WTC11 (cell line): Measurements from ENCODE around the gene COL25A1. TPM values are rescaled to one million over a fixed set of nuclear protein-coding genes. Genes with fewer than 3 reads are reported as not detected.

ENCODE experiments used
- ATAC-seq: fragments of 200-7000 bp; cut with Tn5 transposase; 2 replicates; pipeline ENCODE4 v1.10.0; 2021; ENCODE audit warnings: mild to moderate bottlenecking, moderate library complexity
- CTCF ChIA-PET: fragments of 300-600 bp; sonication (Branson Sonifier 250); formaldehyde crosslinking; loops from one replicate; lab custom pipeline; 2021; ENCODE audit warnings: antibody characterized with exemption; lab: Charles Lee
- POLR2A ChIA-PET: fragments of 350-600 bp; sonication (Branson Sonifier 250); formaldehyde crosslinking; loops from one replicate; lab custom pipeline; 2021; ENCODE audit warnings: antibody characterized with exemption; lab: Charles Lee
- DNase-seq: peaks from one replicate; pipeline ENCODE4 v3.0.0; 2021; ENCODE audit warnings: low spot score
- H3K27ac Mint-ChIP-seq: 2 replicates; pipeline ENCODE4 v1.8.0; 2021; ENCODE audit warnings: mixed read lengths
- H3K27me3 Mint-ChIP-seq: 2 replicates; pipeline ENCODE4 v1.8.0; 2021; ENCODE audit warnings: low read depth, mild to moderate bottlenecking, moderate library complexity, mixed read lengths
- H3K36me3 Mint-ChIP-seq: 2 replicates; pipeline ENCODE4 v1.8.0; 2021; ENCODE audit warnings: mixed read lengths
- H3K4me1 Mint-ChIP-seq: 2 replicates; pipeline ENCODE4 v1.8.0; 2022; ENCODE audit warnings: mixed read lengths
- H3K4me3 Mint-ChIP-seq: 2 replicates; pipeline ENCODE4 v1.8.0; 2021; ENCODE audit warnings: mild to moderate bottlenecking, moderate library complexity, mixed read lengths
- H3K9me3 Mint-ChIP-seq: 2 replicates; pipeline ENCODE4 v1.8.0; 2021; ENCODE audit warnings: mixed read lengths
- ELF4 ChIP-seq: sonication (generic); formaldehyde crosslinking; IDR thresholded peaks from 2 replicates; pipeline ENCODE4 v1.8.1; 2022; ENCODE audit warnings: low read depth, mild to moderate bottlenecking, moderate library complexity, missing genetic modification reagents
- GTF2I ChIP-seq: fragments of 250-450 bp; sonication (Bioruptor Pico); conservative IDR thresholded peaks from 2 replicates; pipeline ENCODE4 v1.4.0; 2021; ENCODE audit warnings: mild to moderate bottlenecking
- HMGA2 ChIP-seq: fragments of 250-450 bp; sonication (Bioruptor Pico); IDR thresholded peaks from 2 replicates; pipeline ENCODE4 v1.4.0; 2021; ENCODE audit warnings: mild to moderate bottlenecking, moderate library complexity
- JAZF1 ChIP-seq: fragments of 250-450 bp; sonication (Bioruptor Pico); IDR thresholded peaks from 2 replicates; pipeline ENCODE4 v1.9.0; 2021; ENCODE audit warnings: moderate library complexity, mild to moderate bottlenecking, inconsistent platforms
- MXD4 ChIP-seq: fragments of 250-450 bp; sonication (Bioruptor Pico); IDR thresholded peaks from 2 replicates; pipeline ENCODE4 v1.8.0; 2021; ENCODE audit warnings: mild to moderate bottlenecking, moderate library complexity, borderline replicate concordance
- NFYB ChIP-seq: sonication (generic); formaldehyde crosslinking; conservative IDR thresholded peaks from 2 replicates; pipeline ENCODE4 v1.8.0; 2022; ENCODE audit warnings: low read depth, missing genetic modification reagents
- SMAD3 ChIP-seq: sonication (generic); formaldehyde crosslinking; IDR thresholded peaks from 2 replicates; pipeline ENCODE4 v1.8.0; 2022; ENCODE audit warnings: missing genetic modification reagents, mild to moderate bottlenecking, borderline replicate concordance
- SP1 ChIP-seq: sonication (generic); formaldehyde crosslinking; conservative IDR thresholded peaks from 2 replicates; pipeline ENCODE4 v1.8.1; 2022; ENCODE audit warnings: missing genetic modification reagents
- ZBTB21 ChIP-seq: sonication (generic); formaldehyde crosslinking; IDR thresholded peaks from 2 replicates; pipeline ENCODE4 v1.8.1; 2023; ENCODE audit warnings: mild to moderate bottlenecking, missing genetic modification reagents, borderline replicate concordance
- ZNF121 ChIP-seq: sonication (generic); formaldehyde crosslinking; IDR thresholded peaks from 2 replicates; pipeline ENCODE4 v1.8.0; 2023; ENCODE audit warnings: missing genetic modification reagents
- ZNF138 ChIP-seq: sonication (generic); formaldehyde crosslinking; conservative IDR thresholded peaks from 2 replicates; pipeline ENCODE4 v1.8.1; 2022; ENCODE audit warnings: mild to moderate bottlenecking, moderate library complexity, missing genetic modification reagents
- total RNA-seq: library from RNA; stranded (reverse); gene quantifications from 3 replicates; pipeline ENCODE4 v1.2.3, GENCODE V29; 2021
- TF ChIP-seq, protein P1 (sequence below): fragments of 250-450 bp; sonication (Bioruptor Pico); IDR thresholded peaks from 2 replicates; pipeline ENCODE4 v1.9.0; 2021; ENCODE audit warnings: mild to moderate bottlenecking
- TF ChIP-seq, protein P2 (sequence below): sonication (generic); formaldehyde crosslinking; IDR thresholded peaks from 2 replicates; pipeline ENCODE4 v1.8.1; 2022; ENCODE audit warnings: mild to moderate bottlenecking, moderate library complexity, missing genetic modification reagents
- TF ChIP-seq, protein P3 (sequence below): sonication (generic); formaldehyde crosslinking; conservative IDR thresholded peaks from 2 replicates; pipeline ENCODE4 v1.8.1; 2022; ENCODE audit warnings: mild to moderate bottlenecking, missing genetic modification reagents
- TF ChIP-seq, protein P4 (sequence below): fragments of 250-450 bp; sonication (Bioruptor Pico); IDR thresholded peaks from 2 replicates; pipeline ENCODE4 v1.9.0; 2021; ENCODE audit warnings: moderate library complexity, mild to moderate bottlenecking, inconsistent platforms, borderline replicate concordance
- TF ChIP-seq, protein P5 (sequence below): fragments of 250-450 bp; sonication (Bioruptor Pico); IDR thresholded peaks from 2 replicates; pipeline ENCODE4 v1.9.0; 2021; ENCODE audit warnings: mild to moderate bottlenecking, borderline replicate concordance
- TF ChIP-seq, protein P6 (sequence below): sonication (generic); formaldehyde crosslinking; IDR thresholded peaks from 2 replicates; pipeline ENCODE4 v1.8.0; 2023; ENCODE audit warnings: mild to moderate bottlenecking, missing genetic modification reagents
- TF ChIP-seq, protein P7 (sequence below): sonication (generic); formaldehyde crosslinking; IDR thresholded peaks from 2 replicates; pipeline ENCODE4 v1.8.1; 2022; ENCODE audit warnings: low read depth, missing genetic modification reagents, borderline replicate concordance
- TF ChIP-seq, protein P8 (sequence below): sonication (generic); formaldehyde crosslinking; IDR thresholded peaks from 2 replicates; pipeline ENCODE4 v1.8.0; 2022; ENCODE audit warnings: mild to moderate bottlenecking, missing genetic modification reagents

COL25A1 gene
- total RNA-seq, 1 experiment from 2014 or later = 6.6 TPM

DNA sequence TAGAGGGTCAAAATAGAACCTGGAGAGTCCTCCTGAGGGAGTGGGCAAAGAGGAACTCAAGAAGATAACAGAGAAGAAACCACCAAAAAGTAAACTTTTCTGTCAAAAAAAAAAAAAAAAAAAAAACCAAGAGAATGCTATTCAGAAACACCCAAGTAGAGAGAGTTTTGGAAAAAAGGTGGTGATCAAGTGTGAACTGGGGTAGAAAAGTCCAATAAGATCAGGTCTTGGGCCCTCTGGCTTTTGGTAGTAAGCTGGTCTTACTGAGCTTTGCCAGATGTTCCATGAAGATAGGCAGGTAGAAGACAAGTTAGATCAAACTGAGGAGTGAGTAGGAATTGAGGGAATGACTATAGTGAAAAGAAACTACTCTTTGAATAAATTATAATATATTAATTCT, 167.5 kb downstream of the COL25A1 start (continued):
- TF ChIP-seq, protein P1, sequence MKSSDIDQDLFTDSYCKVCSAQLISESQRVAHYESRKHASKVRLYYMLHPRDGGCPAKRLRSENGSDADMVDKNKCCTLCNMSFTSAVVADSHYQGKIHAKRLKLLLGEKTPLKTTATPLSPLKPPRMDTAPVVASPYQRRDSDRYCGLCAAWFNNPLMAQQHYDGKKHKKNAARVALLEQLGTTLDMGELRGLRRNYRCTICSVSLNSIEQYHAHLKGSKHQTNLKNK = no peak

DNA sequence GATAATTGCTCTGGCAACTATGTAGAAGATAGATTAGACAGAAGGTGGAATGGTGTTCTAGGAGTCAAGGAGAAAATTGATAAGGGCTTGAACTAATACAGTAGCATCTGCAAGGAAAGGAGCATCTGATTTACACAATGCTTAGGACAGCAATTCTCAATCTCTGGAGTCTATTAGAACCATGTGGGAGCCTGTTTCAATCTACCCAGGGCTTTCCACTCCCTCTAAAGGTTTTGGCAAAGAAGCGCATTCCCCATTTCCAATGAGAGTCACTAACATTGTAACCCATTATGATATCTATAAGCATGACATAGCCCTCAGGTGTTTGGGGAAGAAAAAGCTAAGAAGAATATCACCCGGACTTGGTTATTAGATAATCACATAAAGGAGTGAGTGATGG, 168.2 kb downstream of the COL25A1 start:
- no peak overlapping the region for H3K27ac Mint-ChIP-seq
- CTCF ChIA-PET = no interaction called here

DNA sequence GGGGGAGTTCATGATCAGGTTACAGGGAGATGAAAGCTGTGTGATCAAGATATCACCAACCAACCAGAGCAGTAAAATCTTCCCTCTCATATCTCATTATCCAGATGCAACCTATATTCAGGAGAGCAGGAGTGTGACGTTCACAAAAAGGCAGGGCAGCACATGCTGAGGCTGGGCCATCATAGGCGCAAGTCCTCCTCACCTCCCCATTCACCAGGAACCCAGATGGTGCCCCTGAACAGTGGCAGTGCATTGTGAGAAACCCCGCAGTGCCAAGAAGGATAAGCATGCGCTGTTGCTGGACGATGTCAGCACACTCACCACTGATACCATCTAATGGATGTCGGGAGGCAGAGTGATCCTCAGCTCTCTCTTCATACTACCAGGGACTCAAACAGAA, 170.9 kb downstream of the COL25A1 start:
- TF ChIP-seq, protein P2, sequence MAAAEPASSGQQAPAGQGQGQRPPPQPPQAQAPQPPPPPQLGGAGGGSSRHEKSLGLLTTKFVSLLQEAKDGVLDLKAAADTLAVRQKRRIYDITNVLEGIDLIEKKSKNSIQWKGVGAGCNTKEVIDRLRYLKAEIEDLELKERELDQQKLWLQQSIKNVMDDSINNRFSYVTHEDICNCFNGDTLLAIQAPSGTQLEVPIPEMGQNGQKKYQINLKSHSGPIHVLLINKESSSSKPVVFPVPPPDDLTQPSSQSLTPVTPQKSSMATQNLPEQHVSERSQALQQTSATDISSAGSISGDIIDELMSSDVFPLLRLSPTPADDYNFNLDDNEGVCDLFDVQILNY = no peak
- TF ChIP-seq ZNF138 (CRISPR knock-in tag) = no peak
- TF ChIP-seq, protein P3, sequence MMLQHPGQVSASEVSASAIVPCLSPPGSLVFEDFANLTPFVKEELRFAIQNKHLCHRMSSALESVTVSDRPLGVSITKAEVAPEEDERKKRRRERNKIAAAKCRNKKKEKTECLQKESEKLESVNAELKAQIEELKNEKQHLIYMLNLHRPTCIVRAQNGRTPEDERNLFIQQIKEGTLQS = no peak
- TF ChIP-seq, protein P4, sequence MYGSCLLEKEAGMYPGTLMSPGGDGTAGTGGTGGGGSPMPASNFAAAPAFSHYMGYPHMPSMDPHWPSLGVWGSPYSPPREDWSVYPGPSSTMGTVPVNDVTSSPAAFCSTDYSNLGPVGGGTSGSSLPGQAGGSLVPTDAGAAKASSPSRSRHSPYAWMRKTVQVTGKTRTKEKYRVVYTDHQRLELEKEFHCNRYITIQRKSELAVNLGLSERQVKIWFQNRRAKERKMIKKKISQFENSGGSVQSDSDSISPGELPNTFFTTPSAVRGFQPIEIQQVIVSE (CRISPR knock-in tag) = no peak
- no peak for TF ChIP-seq SMAD3 (CRISPR knock-in tag)
- no peak for TF ChIP-seq SP1 (CRISPR knock-in tag)
- TF ChIP-seq, all 79 proteins: peak for 0
- Mint-ChIP-seq H3K9me3 (no peaks in the 10 kb centered on the region), H3K27ac (no peak overlapping the region), H3K4me1 (peaks cover 8% of the 10 kb centered on the region), H3K4me3 (no peak overlapping the region), H3K36me3 (no peaks in the 10 kb centered on the region), H3K27me3 (no peaks in the 10 kb centered on the region)
- ATAC-seq (no peak), DNase-seq (no peak)
- ChIA-PET CTCF (no interaction called here), POLR2A (no interaction called here)

More for the DNA sequence above, 168.2 kb downstream of the COL25A1 start:
- no peaks in the 10 kb centered on the region for H3K36me3 Mint-ChIP-seq
- peaks cover 8% of the 10 kb centered on the region for H3K9me3 Mint-ChIP-seq
- no peak for TF ChIP-seq ZNF121
- no peak for TF ChIP-seq GTF2I (CRISPR knock-in tag)
- no peak for TF ChIP-seq MXD4 (CRISPR knock-in tag)
- TF ChIP-seq, protein P5, sequence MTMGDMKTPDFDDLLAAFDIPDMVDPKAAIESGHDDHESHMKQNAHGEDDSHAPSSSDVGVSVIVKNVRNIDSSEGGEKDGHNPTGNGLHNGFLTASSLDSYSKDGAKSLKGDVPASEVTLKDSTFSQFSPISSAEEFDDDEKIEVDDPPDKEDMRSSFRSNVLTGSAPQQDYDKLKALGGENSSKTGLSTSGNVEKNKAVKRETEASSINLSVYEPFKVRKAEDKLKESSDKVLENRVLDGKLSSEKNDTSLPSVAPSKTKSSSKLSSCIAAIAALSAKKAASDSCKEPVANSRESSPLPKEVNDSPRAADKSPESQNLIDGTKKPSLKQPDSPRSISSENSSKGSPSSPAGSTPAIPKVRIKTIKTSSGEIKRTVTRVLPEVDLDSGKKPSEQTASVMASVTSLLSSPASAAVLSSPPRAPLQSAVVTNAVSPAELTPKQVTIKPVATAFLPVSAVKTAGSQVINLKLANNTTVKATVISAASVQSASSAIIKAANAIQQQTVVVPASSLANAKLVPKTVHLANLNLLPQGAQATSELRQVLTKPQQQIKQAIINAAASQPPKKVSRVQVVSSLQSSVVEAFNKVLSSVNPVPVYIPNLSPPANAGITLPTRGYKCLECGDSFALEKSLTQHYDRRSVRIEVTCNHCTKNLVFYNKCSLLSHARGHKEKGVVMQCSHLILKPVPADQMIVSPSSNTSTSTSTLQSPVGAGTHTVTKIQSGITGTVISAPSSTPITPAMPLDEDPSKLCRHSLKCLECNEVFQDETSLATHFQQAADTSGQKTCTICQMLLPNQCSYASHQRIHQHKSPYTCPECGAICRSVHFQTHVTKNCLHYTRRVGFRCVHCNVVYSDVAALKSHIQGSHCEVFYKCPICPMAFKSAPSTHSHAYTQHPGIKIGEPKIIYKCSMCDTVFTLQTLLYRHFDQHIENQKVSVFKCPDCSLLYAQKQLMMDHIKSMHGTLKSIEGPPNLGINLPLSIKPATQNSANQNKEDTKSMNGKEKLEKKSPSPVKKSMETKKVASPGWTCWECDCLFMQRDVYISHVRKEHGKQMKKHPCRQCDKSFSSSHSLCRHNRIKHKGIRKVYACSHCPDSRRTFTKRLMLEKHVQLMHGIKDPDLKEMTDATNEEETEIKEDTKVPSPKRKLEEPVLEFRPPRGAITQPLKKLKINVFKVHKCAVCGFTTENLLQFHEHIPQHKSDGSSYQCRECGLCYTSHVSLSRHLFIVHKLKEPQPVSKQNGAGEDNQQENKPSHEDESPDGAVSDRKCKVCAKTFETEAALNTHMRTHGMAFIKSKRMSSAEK (CRISPR knock-in tag) = no peak
- TF ChIP-seq HMGA2 (CRISPR knock-in tag) = no peak
- TF ChIP-seq NFYB (CRISPR knock-in tag) = no peak
- no peak for TF ChIP-seq ELF4 (CRISPR knock-in tag)
- TF ChIP-seq ZBTB21 (CRISPR knock-in tag) = no peak
- H3K27me3 Mint-ChIP-seq = no peaks in the 10 kb centered on the region
- POLR2A ChIA-PET = no interaction called here
- H3K4me3 Mint-ChIP-seq = no peak overlapping the region
- DNase-seq (no peak), ATAC-seq (peak; percentile 41; the same call in 1 of the 2 replicates)
- H3K4me1 Mint-ChIP-seq = no peaks in the 10 kb centered on the region

DNA sequence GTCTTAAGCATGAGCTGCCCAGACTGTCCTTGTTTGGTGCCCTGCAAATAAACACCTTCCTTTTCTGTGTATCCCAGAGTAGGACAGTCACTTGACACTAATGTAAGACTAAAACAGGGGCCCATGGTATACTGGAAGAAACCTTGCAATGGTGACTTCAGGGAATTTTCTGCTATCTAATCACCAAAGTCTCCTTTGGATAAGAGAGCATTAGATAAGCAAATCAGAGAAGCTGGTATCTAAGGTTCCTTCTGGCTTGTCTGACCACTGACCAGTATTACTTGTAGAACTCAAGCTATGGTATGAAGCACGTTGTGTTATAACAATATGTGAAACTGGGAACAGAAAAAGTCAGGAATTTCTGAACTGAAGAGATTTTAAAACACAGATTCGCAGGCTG, 173.9 kb downstream of the COL25A1 start:
- no peak for ATAC-seq
- Mint-ChIP-seq H3K36me3 (no peaks in the 10 kb centered on the region), H3K27ac (peak overlapping the region; percentile 29; the same call in 1 of the 2 replicates), H3K9me3 (no peaks in the 10 kb centered on the region), H3K4me3 (no peak overlapping the region), H3K4me1 (peaks cover 19% of the 10 kb centered on the region), H3K27me3 (no peaks in the 10 kb centered on the region)
- ChIA-PET POLR2A (no interaction called here), CTCF (interaction anchor here (1.1 to 1.6 kb wide), 2 partner anchors 35 to 165 kb away, joined by 3 to 4 read pairs; no protein-coding TSS in a partner anchor)
- DNase-seq = no peak
- TF ChIP-seq, protein P6, sequence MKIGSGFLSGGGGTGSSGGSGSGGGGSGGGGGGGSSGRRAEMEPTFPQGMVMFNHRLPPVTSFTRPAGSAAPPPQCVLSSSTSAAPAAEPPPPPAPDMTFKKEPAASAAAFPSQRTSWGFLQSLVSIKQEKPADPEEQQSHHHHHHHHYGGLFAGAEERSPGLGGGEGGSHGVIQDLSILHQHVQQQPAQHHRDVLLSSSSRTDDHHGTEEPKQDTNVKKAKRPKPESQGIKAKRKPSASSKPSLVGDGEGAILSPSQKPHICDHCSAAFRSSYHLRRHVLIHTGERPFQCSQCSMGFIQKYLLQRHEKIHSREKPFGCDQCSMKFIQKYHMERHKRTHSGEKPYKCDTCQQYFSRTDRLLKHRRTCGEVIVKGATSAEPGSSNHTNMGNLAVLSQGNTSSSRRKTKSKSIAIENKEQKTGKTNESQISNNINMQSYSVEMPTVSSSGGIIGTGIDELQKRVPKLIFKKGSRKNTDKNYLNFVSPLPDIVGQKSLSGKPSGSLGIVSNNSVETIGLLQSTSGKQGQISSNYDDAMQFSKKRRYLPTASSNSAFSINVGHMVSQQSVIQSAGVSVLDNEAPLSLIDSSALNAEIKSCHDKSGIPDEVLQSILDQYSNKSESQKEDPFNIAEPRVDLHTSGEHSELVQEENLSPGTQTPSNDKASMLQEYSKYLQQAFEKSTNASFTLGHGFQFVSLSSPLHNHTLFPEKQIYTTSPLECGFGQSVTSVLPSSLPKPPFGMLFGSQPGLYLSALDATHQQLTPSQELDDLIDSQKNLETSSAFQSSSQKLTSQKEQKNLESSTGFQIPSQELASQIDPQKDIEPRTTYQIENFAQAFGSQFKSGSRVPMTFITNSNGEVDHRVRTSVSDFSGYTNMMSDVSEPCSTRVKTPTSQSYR (CRISPR knock-in tag) = no peak
- TF ChIP-seq, protein P7, sequence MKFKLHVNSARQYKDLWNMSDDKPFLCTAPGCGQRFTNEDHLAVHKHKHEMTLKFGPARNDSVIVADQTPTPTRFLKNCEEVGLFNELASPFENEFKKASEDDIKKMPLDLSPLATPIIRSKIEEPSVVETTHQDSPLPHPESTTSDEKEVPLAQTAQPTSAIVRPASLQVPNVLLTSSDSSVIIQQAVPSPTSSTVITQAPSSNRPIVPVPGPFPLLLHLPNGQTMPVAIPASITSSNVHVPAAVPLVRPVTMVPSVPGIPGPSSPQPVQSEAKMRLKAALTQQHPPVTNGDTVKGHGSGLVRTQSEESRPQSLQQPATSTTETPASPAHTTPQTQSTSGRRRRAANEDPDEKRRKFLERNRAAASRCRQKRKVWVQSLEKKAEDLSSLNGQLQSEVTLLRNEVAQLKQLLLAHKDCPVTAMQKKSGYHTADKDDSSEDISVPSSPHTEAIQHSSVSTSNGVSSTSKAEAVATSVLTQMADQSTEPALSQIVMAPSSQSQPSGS = no peak
- TF ChIP-seq JAZF1 (CRISPR knock-in tag) = no peak
- TF ChIP-seq, protein P8, sequence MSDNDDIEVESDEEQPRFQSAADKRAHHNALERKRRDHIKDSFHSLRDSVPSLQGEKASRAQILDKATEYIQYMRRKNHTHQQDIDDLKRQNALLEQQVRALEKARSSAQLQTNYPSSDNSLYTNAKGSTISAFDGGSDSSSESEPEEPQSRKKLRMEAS (CRISPR knock-in tag) = no peak
- TF ChIP-seq, protein P2 = no peak
